ENCODE results near the gene CFAP46. TPM values are rescaled to one million over a fixed set of nuclear protein-coding genes. Genes with fewer than 3 reads are reported as not detected.
"Not testable (repeated sequence)": the region's sequence is repeated elsewhere in the genome, so short reads cannot be mapped to it uniquely, and the experiment has no call there.

CFAP46 gene
- polyA plus RNA-seq, 1 donor from 2014 or later, result 2.6 TPM

GRCh38 chr10:132925071-132925561 is 17.3 kb downstream of the CFAP46 start:
- Histone ChIP-seq H3K27me3 (ENCODE audit: insufficient read depth, low read depth, low read length) (no peaks in the 10 kb centered on the region), H3K4me3 (ENCODE audit: low read length) (no peak overlapping the region), H3K9me2 (ENCODE audit: insufficient read depth, low read length) (no peaks in the 10 kb centered on the region), H3K4me2 (ENCODE audit: low read length) (no peak overlapping the region), H3K79me2 (replicated peaks; ENCODE audit: insufficient read depth, low read length) (no peaks in the 10 kb centered on the region), H2AFZ (ENCODE audit: low read depth, low read length) (no peak overlapping the region), H3K9me3 (ENCODE audit: low read length) (no peaks in the 10 kb centered on the region), H3K27ac (ENCODE audit: low read length) (no peak overlapping the region), H3K9ac (ENCODE audit: low read length) (no peak overlapping the region), H4K20me1 (ENCODE audit: insufficient read depth) (no peaks in the 10 kb centered on the region), H3K36me3 (ENCODE audit: insufficient read depth, low read length) (no peaks in the 10 kb centered on the region), H3F3A (ENCODE audit: insufficient read depth, low read length, poor library complexity, severe bottlenecking) (no peaks in the 10 kb centered on the region)
- TF ChIP-seq SMC3 (conservative IDR thresholded peaks at IDR 0.05; ENCODE audit: poor library complexity) (no peak), MXI1 (conservative IDR thresholded peaks at IDR 0.05; ENCODE audit: poor library complexity, severe bottlenecking) (no peak), EP300 (conservative IDR thresholded peaks at IDR 0.05; ENCODE audit: poor library complexity, severe bottlenecking) (no peak)

GRCh38 chr10:132924046-132924952 is 18.1 kb downstream of the CFAP46 start:
- Histone ChIP-seq H3K4me3 (ENCODE audit: low read length) (no peak overlapping the region), H4K20me1 (ENCODE audit: insufficient read depth) (no peaks in the 10 kb centered on the region), H3K79me2 (replicated peaks; ENCODE audit: insufficient read depth, low read length) (no peaks in the 10 kb centered on the region), H2AFZ (ENCODE audit: low read depth, low read length) (no peak overlapping the region), H3F3A (ENCODE audit: insufficient read depth, low read length, poor library complexity, severe bottlenecking) (no peaks in the 10 kb centered on the region), H3K9ac (ENCODE audit: low read length) (no peak overlapping the region), H3K9me2 (ENCODE audit: insufficient read depth, low read length) (no peaks in the 10 kb centered on the region), H3K27ac (ENCODE audit: low read length) (no peak overlapping the region), H3K4me2 (ENCODE audit: low read length) (no peak overlapping the region), H3K27me3 (ENCODE audit: insufficient read depth, low read depth, low read length) (no peaks in the 10 kb centered on the region), H3K9me3 (ENCODE audit: low read length) (no peaks in the 10 kb centered on the region), H3K36me3 (ENCODE audit: insufficient read depth, low read length) (no peaks in the 10 kb centered on the region)
- TF ChIP-seq CTCF (IDR thresholded peaks at IDR 0.05; ENCODE audit: poor library complexity, severe bottlenecking) (no peak), EZH2 (IDR thresholded peaks at IDR 0.05; ENCODE audit: borderline replicate concordance, insufficient read depth, low read length, poor library complexity, severe bottlenecking) (no peak)

GRCh38 chr10:132923384-132923783 is 19.0 kb downstream of the CFAP46 start:
- H3F3A ChIP-seq (ENCODE audit: insufficient read depth, low read length, poor library complexity, severe bottlenecking); H3K27me3 ChIP-seq (ENCODE audit: insufficient read depth, low read depth, low read length); H3K4me2 ChIP-seq (ENCODE audit: low read length); H3K79me2 ChIP-seq (replicated peaks; ENCODE audit: insufficient read depth, low read length); H4K20me1 ChIP-seq (ENCODE audit: insufficient read depth); H3K9me2 ChIP-seq (ENCODE audit: insufficient read depth, low read length); H3K36me3 ChIP-seq (ENCODE audit: insufficient read depth, low read length); H3K4me3 ChIP-seq (ENCODE audit: low read length); H3K27ac ChIP-seq (ENCODE audit: low read length); H3K9me3 ChIP-seq (ENCODE audit: low read length); H3K9ac ChIP-seq (ENCODE audit: low read length); H2AFZ ChIP-seq (ENCODE audit: low read depth, low read length): not testable (repeated sequence)

GRCh38 chr10:132922872-132923271 is 19.5 kb downstream of the CFAP46 start:
- Histone ChIP-seq H2AFZ (ENCODE audit: low read depth, low read length) (no peak overlapping the region), H3K27me3 (ENCODE audit: insufficient read depth, low read depth, low read length) (no peaks in the 10 kb centered on the region), H4K20me1 (ENCODE audit: insufficient read depth) (no peaks in the 10 kb centered on the region), H3K4me3 (ENCODE audit: low read length) (no peak overlapping the region), H3K9ac (ENCODE audit: low read length) (no peak overlapping the region), H3K9me3 (ENCODE audit: low read length) (no peaks in the 10 kb centered on the region), H3K9me2 (ENCODE audit: insufficient read depth, low read length) (no peaks in the 10 kb centered on the region), H3F3A (ENCODE audit: insufficient read depth, low read length, poor library complexity, severe bottlenecking) (no peaks in the 10 kb centered on the region), H3K36me3 (ENCODE audit: insufficient read depth, low read length) (no peaks in the 10 kb centered on the region), H3K27ac (ENCODE audit: low read length) (no peak overlapping the region), H3K79me2 (replicated peaks; ENCODE audit: insufficient read depth, low read length) (no peaks in the 10 kb centered on the region), H3K4me2 (ENCODE audit: low read length) (no peak overlapping the region)
- TF ChIP-seq RAD21 (conservative IDR thresholded peaks at IDR 0.05) (no peak), CTCF (IDR thresholded peaks at IDR 0.05; ENCODE audit: poor library complexity, severe bottlenecking) (no peak), MXI1 (conservative IDR thresholded peaks at IDR 0.05; ENCODE audit: poor library complexity, severe bottlenecking) (no peak), EP300 (conservative IDR thresholded peaks at IDR 0.05; ENCODE audit: poor library complexity, severe bottlenecking) (no peak), SMC3 (conservative IDR thresholded peaks at IDR 0.05; ENCODE audit: poor library complexity) (no peak), POLR2AphosphoS5 (IDR thresholded peaks at IDR 0.05) (no peak), TAF1 (IDR thresholded peaks at IDR 0.05; ENCODE audit: low read depth) (no peak), EZH2 (IDR thresholded peaks at IDR 0.05; ENCODE audit: borderline replicate concordance, insufficient read depth, low read length, poor library complexity, severe bottlenecking) (no peak)

Data from neural cell (in vitro differentiated cells).